ENCODE data around the gene DUSP1. TPM values are rescaled to one million over a fixed set of nuclear protein-coding genes. Genes with fewer than 3 reads are reported as not detected.
A peak's percentile ranks its signal among the peaks of the same experiment; 100 is the strongest.

Gene DUSP1
- total RNA-seq, 1 donor from 2014 or later = 382 TPM

DNA sequence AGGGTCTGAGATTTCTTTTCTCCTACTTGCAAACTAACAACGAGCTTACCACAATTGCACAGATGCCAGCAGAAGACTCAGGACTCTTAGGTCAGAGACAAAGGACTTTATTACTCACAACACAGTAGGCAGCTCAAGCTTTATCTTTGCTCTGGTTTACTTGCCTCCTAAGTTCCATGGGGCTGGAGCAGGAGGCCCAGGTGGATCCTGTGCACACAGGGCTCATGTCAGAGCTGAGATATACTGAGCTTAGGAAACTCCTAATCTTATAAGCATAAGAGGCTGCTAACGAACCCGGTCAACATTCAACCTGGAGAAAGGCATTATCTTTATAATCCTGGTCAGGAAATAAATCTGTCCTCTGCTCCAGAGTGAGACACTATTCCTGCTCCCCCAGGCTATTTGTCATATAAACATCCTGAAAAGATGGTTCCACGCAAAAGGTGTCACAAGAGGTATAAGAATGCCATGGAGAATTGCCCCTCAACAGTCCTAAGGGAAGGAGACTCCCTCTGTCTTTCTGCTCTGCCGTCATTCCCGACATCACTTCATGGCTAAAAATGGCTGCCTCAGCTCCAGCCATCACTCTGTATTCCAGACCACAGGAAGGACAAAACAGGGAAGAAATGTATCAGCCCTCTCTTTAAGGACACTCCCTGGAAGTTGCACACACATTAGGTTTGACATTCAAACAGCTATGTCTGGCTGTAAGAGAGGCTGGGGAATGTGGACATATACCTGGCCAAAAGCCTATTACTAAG is 16.2 kb downstream of the DUSP1 start:
- H3K27me3 ChIP-seq = no peaks in the 10 kb centered on the region
- H3K27ac ChIP-seq = no peak overlapping the region
- no peak for DNase-seq
- intact Hi-C loops (cut with DNase I) = no loop called here
- H3K36me3 ChIP-seq = no peaks in the 10 kb centered on the region
- H3K4me1 ChIP-seq = no peaks in the 10 kb centered on the region
- H3K4me3 ChIP-seq = no peak overlapping the region
- no peaks in the 10 kb centered on the region for H3K9me3 ChIP-seq
- no peak for ATAC-seq
- TF ChIP-seq, protein P1, sequence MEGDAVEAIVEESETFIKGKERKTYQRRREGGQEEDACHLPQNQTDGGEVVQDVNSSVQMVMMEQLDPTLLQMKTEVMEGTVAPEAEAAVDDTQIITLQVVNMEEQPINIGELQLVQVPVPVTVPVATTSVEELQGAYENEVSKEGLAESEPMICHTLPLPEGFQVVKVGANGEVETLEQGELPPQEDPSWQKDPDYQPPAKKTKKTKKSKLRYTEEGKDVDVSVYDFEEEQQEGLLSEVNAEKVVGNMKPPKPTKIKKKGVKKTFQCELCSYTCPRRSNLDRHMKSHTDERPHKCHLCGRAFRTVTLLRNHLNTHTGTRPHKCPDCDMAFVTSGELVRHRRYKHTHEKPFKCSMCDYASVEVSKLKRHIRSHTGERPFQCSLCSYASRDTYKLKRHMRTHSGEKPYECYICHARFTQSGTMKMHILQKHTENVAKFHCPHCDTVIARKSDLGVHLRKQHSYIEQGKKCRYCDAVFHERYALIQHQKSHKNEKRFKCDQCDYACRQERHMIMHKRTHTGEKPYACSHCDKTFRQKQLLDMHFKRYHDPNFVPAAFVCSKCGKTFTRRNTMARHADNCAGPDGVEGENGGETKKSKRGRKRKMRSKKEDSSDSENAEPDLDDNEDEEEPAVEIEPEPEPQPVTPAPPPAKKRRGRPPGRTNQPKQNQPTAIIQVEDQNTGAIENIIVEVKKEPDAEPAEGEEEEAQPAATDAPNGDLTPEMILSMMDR (IDR thresholded peaks at IDR 0.05) = no peak

GRCh38 chr5:172753101-172753500 is 17.9 kb downstream of the DUSP1 start:
- Histone ChIP-seq H3K36me3 (no peaks in the 10 kb centered on the region), H3K4me1 (peaks cover 11% of the 10 kb centered on the region), H3K9me3 (no peaks in the 10 kb centered on the region), H3K4me3 (no peak overlapping the region), H3K27me3 (no peaks in the 10 kb centered on the region), H3K27ac (no peak overlapping the region)
- no peak for DNase-seq
- intact Hi-C loops (cut with DNase I) = no loop called here
- TF ChIP-seq, protein P1 (IDR thresholded peaks at IDR 0.05) = no peak
- no peak for ATAC-seq

DNA sequence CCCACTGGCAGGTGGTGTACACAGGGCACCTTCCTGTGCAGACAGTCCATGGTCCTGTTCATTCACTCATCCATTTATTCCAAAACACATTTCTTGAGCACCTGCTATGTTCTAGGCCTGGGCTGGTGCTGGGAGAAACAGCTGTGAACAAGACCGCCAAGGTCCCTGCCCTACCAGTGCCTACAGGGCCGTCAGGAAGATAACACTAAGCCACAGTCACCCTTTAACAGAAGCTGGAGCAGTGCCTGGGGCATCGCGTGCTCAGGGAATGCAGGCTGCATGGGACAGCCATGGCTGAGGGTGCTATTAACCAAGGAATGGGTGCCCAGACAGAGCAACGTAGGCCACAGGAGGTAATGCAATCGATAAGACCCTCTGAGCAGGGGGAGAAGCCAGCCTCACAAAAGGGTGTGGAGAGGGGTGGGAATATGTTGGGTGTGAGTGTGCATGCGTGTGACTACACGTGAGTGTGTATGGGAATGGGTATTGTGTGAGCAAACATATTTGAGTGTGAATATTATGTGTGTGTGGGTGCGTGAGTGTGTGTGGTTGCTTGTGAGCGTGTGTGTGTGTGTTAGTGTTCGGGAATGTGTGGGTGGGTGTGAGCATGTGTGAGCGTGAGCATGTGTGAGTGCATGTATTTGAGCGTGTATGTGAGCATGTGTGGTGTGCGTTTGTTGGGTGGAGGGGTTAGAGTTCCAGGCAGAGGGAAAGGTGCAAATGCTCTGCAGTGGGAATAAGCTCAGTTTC is 19.1 kb downstream of the DUSP1 start:
- intact Hi-C loops (cut with DNase I) = no loop called here
- H3K4me3 ChIP-seq = no peak overlapping the region
- no peak for ATAC-seq
- no peaks in the 10 kb centered on the region for H3K9me3 ChIP-seq
- peaks cover 11% of the 10 kb centered on the region for H3K4me1 ChIP-seq
- H3K27me3 ChIP-seq = no peaks in the 10 kb centered on the region
- TF ChIP-seq, protein P1 (IDR thresholded peaks at IDR 0.05) = no peak
- H3K27ac ChIP-seq = no peak overlapping the region
- no peaks in the 10 kb centered on the region for H3K36me3 ChIP-seq
- peak; percentile 10 for DNase-seq

GRCh38 chr5:172749881-172750633 is 20.9 kb downstream of the DUSP1 start:
- peak; percentile 55 for DNase-seq
- Histone ChIP-seq H3K9me3 (no peaks in the 10 kb centered on the region), H3K4me1 (peaks cover 11% of the 10 kb centered on the region), H3K27ac (peak overlapping the region; percentile 77), H3K36me3 (no peaks in the 10 kb centered on the region), H3K27me3 (no peaks in the 10 kb centered on the region), H3K4me3 (no peak overlapping the region)
- no peak for ATAC-seq
- intact Hi-C loops (cut with DNase I) = no loop called here
- TF ChIP-seq, protein P1 (IDR thresholded peaks at IDR 0.05) = no peak

DNA sequence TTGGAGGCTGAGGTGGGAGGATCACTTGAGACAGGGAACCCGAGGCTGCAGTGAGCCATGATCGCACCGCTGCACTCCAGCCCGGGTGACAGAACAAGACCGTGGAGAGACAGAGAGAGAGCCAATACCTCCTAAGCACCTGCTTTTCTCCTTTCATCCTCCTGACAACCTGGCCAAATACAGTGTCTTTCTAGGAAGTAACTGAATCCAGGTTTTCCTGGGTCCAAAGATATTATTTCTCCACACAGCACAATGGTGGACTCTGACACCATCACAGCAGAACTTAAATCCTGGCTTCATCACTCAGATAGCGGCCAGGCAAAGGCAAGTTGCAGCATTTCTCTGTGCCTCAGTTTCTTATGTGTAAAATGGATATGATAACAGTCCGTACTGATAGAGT is 21.9 kb downstream of the DUSP1 start:
- TF ChIP-seq, protein P1 (IDR thresholded peaks at IDR 0.05) = no peak
- no peaks in the 10 kb centered on the region for H3K27me3 ChIP-seq
- H3K9me3 ChIP-seq = no peaks in the 10 kb centered on the region
- H3K27ac ChIP-seq = peak overlapping the region; percentile 77
- H3K4me1 ChIP-seq = peaks cover 15% of the 10 kb centered on the region
- no peak overlapping the region for H3K4me3 ChIP-seq
- ATAC-seq = no peak
- intact Hi-C loops (cut with DNase I) = no loop called here
- no peaks in the 10 kb centered on the region for H3K36me3 ChIP-seq
- no peak for DNase-seq
